ENCODE data around the gene KIR3DL1.

The KIR3DL1 gene

DNA sequence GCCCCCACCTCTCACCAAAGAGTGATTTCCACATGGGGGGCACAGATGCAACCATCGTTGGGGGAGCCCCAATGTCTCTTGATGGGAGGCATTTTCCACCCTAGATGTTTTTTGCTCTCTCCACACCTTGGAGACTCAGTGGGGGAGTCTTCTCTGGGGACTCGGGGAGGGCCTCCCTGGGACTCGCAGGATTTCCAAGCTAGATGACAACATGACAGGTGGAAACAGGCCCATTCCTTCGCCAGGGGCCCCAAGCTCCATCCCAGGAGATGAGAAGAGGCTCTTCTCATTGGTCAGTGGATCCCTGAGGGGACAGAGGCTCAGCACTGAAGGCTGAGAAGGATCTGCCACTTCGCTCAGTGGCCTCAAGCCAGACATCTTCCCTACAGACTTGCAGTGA, 25.6 kb upstream of the KIR3DL1 start:
- no peak overlapping the region for H4K8ac ChIP-seq (ENCODE audit: low read depth, low read length)
- H3K14ac ChIP-seq (ENCODE audit: low read length) = peak overlapping the region; percentile 8
- H3K4me2 ChIP-seq (ENCODE audit: insufficient read depth, low read length, poor library complexity, severe bottlenecking) = no peak overlapping the region
- H3K9ac ChIP-seq (ENCODE audit: low read depth, low read length, poor library complexity) = no peak overlapping the region
- H2BK5ac ChIP-seq (ENCODE audit: low read length) = no peak overlapping the region
- H2BK120ac ChIP-seq (ENCODE audit: low read depth, low read length) = no peak overlapping the region
- WGBS, 2 donors (ENCODE audit: extremely low coverage in 2 of 2, insufficient read length in 2 of 2, insufficient replicate concordance in 1 of 2) = no CpG with 5 or more reads among the region's 5 CpGs
- no peak overlapping the region for H3K23ac ChIP-seq (ENCODE audit: low read depth, low read length, poor library complexity)
- no peak overlapping the region for H3K4ac ChIP-seq (ENCODE audit: low read length)
- H2AK5ac ChIP-seq (ENCODE audit: low read depth, low read length) = no peak overlapping the region
- H3K79me1 ChIP-seq (ENCODE audit: low read depth, low read length) = no peaks in the 10 kb centered on the region
- H3K27ac ChIP-seq (replicated peaks; ENCODE audit: low read length) = no peak overlapping the region
- no peak overlapping the region for H2BK12ac ChIP-seq (ENCODE audit: low read length)
- no peak overlapping the region for H3K4me3 ChIP-seq (ENCODE audit: low read length in 2 of 2)
- H2AFZ ChIP-seq (ENCODE audit: low read length) = no peak overlapping the region
- H3K18ac ChIP-seq (ENCODE audit: low read length) = no peak overlapping the region
- H3K27me3 ChIP-seq (ENCODE audit: control insufficient read depth in 3 of 3, insufficient read depth in 3 of 3, low read depth in 1 of 3, low read length in 3 of 3) = no peaks in the 10 kb centered on the region
- no peaks in the 10 kb centered on the region for H3K36me3 ChIP-seq (replicated peaks in 1 of 2; ENCODE audit: control insufficient read depth in 2 of 2, insufficient read depth in 2 of 2, low read length in 2 of 2)
- no peak for DNase-seq (ENCODE audit: low spot score)
- no peak overlapping the region for H2BK15ac ChIP-seq (ENCODE audit: low read length)
- peaks cover 0 to 30% of the 10 kb centered on the region in 2 donors for H3K9me3 ChIP-seq (replicated peaks in 1 of 2; ENCODE audit: control insufficient read depth in 2 of 2, insufficient read depth in 1 of 2, low read depth in 1 of 2, low read length in 2 of 2)
- H3K4me1 ChIP-seq (ENCODE audit: control insufficient read depth in 2 of 2, insufficient read depth in 1 of 2, low read depth in 1 of 2, low read length in 2 of 2) = no peaks in the 10 kb centered on the region
- no peak overlapping the region for H4K91ac ChIP-seq (ENCODE audit: low read depth, low read length, poor library complexity)

DNA sequence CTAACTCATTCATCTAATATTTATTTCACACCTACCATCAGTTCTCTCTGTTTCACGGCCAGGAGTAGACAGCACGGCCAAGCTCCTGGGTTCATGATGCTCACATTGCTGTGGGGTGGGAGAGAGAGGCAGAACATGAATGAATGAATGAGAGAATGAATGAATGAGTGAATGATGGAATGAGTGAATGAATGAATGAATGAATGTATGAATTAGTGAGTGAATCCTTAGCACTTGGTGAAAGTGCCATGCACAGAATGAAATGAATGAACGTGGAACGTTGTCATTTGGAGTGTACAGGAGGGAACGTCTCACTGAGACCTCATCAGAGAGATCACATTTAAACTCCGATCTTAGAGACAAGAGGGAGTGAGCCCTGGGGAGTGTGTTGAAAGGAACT, 24.8 kb upstream of the KIR3DL1 start:
- Histone ChIP-seq H4K91ac (ENCODE audit: low read depth, low read length, poor library complexity) (no peak overlapping the region), H3K4me1 (ENCODE audit: control insufficient read depth in 2 of 2, insufficient read depth in 1 of 2, low read depth in 1 of 2, low read length in 2 of 2) (no peaks in the 10 kb centered on the region), H2AK5ac (ENCODE audit: low read depth, low read length) (no peak overlapping the region), H3K9me3 (replicated peaks in 1 of 2; ENCODE audit: control insufficient read depth in 2 of 2, insufficient read depth in 1 of 2, low read depth in 1 of 2, low read length in 2 of 2) (peaks cover 0 to 29% of the 10 kb centered on the region in 2 donors), H2BK120ac (ENCODE audit: low read depth, low read length) (no peak overlapping the region), H2BK5ac (ENCODE audit: low read length) (no peak overlapping the region), H3K23ac (ENCODE audit: low read depth, low read length, poor library complexity) (no peak overlapping the region), H2AFZ (ENCODE audit: low read length) (no peak overlapping the region), H2BK15ac (ENCODE audit: low read length) (no peak overlapping the region), H3K27ac (replicated peaks; ENCODE audit: low read length) (no peak overlapping the region), H3K9ac (ENCODE audit: low read depth, low read length, poor library complexity) (no peak overlapping the region), H2BK12ac (ENCODE audit: low read length) (no peak overlapping the region), H3K4me2 (ENCODE audit: insufficient read depth, low read length, poor library complexity, severe bottlenecking) (no peak overlapping the region), H3K79me1 (ENCODE audit: low read depth, low read length) (no peaks in the 10 kb centered on the region), H3K4ac (ENCODE audit: low read length) (no peak overlapping the region), H3K18ac (ENCODE audit: low read length) (no peak overlapping the region), H3K36me3 (replicated peaks in 1 of 2; ENCODE audit: control insufficient read depth in 2 of 2, insufficient read depth in 2 of 2, low read length in 2 of 2) (no peaks in the 10 kb centered on the region), H4K8ac (ENCODE audit: low read depth, low read length) (no peak overlapping the region), H3K14ac (ENCODE audit: low read length) (no peak overlapping the region), H3K4me3 (ENCODE audit: low read length in 2 of 2) (no peak overlapping the region), H3K27me3 (ENCODE audit: control insufficient read depth in 3 of 3, insufficient read depth in 3 of 3, low read depth in 1 of 3, low read length in 3 of 3) (no peaks in the 10 kb centered on the region)
- no peak for DNase-seq (ENCODE audit: low spot score)
- whole genome bisulfite sequencing, 2 donors (ENCODE audit: extremely low coverage in 2 of 2, insufficient read length in 2 of 2, insufficient replicate concordance in 1 of 2) = no CpG with 5 or more reads among the region's 6 CpGs

DNA sequence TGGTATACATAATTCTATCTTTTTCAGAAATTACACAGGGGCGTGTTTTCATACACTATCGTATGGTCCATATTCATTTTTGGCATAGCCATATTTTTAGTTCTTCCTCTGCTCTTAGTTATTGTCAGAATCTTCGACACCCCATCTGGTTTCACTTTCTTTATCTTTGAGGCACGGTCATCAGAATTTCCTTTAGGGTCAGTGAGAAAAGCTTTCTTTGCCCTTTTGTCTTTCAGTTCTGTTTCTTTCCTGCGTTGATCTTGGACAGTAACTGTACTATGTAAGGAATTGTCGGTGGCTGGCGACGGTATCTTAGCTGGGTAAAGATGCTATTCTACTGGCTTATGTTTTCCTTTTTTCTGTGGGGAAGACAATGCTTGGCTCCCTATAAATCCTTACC, 23.5 kb upstream of the KIR3DL1 start:
- H3K36me3 ChIP-seq (replicated peaks in 1 of 2; ENCODE audit: control insufficient read depth in 2 of 2, insufficient read depth in 2 of 2, low read length in 2 of 2) = no peaks in the 10 kb centered on the region
- H2AK5ac ChIP-seq (ENCODE audit: low read depth, low read length) = no peak overlapping the region
- H3K9me3 ChIP-seq (replicated peaks in 1 of 2; ENCODE audit: control insufficient read depth in 2 of 2, insufficient read depth in 1 of 2, low read depth in 1 of 2, low read length in 2 of 2) = peaks cover 0 to 37% of the 10 kb centered on the region in 2 donors
- no peaks in the 10 kb centered on the region for H3K4me1 ChIP-seq (ENCODE audit: control insufficient read depth in 2 of 2, insufficient read depth in 1 of 2, low read depth in 1 of 2, low read length in 2 of 2)
- H4K91ac ChIP-seq (ENCODE audit: low read depth, low read length, poor library complexity) = no peak overlapping the region
- no peak overlapping the region for H4K8ac ChIP-seq (ENCODE audit: low read depth, low read length)
- no peak overlapping the region for H3K4me3 ChIP-seq (ENCODE audit: low read length in 2 of 2)
- H2BK15ac ChIP-seq (ENCODE audit: low read length) = no peak overlapping the region
- no peak overlapping the region for H3K23ac ChIP-seq (ENCODE audit: low read depth, low read length, poor library complexity)
- no peak overlapping the region for H2BK120ac ChIP-seq (ENCODE audit: low read depth, low read length)
- no peak overlapping the region for H3K4ac ChIP-seq (ENCODE audit: low read length)
- H2BK5ac ChIP-seq (ENCODE audit: low read length) = no peak overlapping the region
- H2AFZ ChIP-seq (ENCODE audit: low read length) = no peak overlapping the region
- H2BK12ac ChIP-seq (ENCODE audit: low read length) = no peak overlapping the region
- H3K27ac ChIP-seq (replicated peaks; ENCODE audit: low read length) = no peak overlapping the region
- no peak overlapping the region for H3K4me2 ChIP-seq (ENCODE audit: insufficient read depth, low read length, poor library complexity, severe bottlenecking)
- no peaks in the 10 kb centered on the region for H3K27me3 ChIP-seq (ENCODE audit: control insufficient read depth in 3 of 3, insufficient read depth in 3 of 3, low read depth in 1 of 3, low read length in 3 of 3)
- no CpG with 5 or more reads among the region's 8 CpGs for WGBS, 2 donors (ENCODE audit: extremely low coverage in 2 of 2, insufficient read length in 2 of 2, insufficient replicate concordance in 1 of 2)
- no peak for DNase-seq (ENCODE audit: low spot score)
- no peak overlapping the region for H3K9ac ChIP-seq (ENCODE audit: low read depth, low read length, poor library complexity)
- no peak overlapping the region for H3K14ac ChIP-seq (ENCODE audit: low read length)
- H3K18ac ChIP-seq (ENCODE audit: low read length) = no peak overlapping the region
- H3K79me1 ChIP-seq (ENCODE audit: low read depth, low read length) = no peaks in the 10 kb centered on the region

DNA sequence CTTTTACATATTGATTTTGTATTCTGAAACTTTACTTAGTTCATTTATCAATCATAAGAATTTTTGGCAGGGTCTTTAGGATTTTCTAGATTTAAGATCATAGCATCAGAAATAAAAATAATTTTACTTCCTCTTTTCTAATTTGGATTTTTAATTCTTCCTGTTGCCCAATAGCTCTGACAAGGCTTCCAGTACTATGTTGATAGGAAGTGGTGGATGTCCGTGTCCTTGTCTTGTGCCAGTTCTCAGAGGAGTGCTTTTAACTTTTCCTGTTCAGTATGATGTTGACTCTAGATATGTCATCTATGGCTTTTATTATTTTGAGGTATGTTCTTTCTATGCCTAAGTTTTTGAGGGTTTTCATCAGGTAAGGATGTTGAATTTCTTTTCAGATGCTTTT, 20.5 kb upstream of the KIR3DL1 start:
- Histone ChIP-seq H3K27ac (replicated peaks; ENCODE audit: low read length) (no peak overlapping the region), H3K27me3 (ENCODE audit: control insufficient read depth in 3 of 3, insufficient read depth in 3 of 3, low read depth in 1 of 3, low read length in 3 of 3) (no peaks in the 10 kb centered on the region), H2BK12ac (ENCODE audit: low read length) (no peak overlapping the region), H3K4me3 (ENCODE audit: low read length in 2 of 2) (no peak overlapping the region), H2BK15ac (ENCODE audit: low read length) (no peak overlapping the region), H4K91ac (ENCODE audit: low read depth, low read length, poor library complexity) (no peak overlapping the region), H2AFZ (ENCODE audit: low read length) (no peak overlapping the region), H3K4ac (ENCODE audit: low read length) (no peak overlapping the region), H3K18ac (ENCODE audit: low read length) (no peak overlapping the region), H3K4me1 (ENCODE audit: control insufficient read depth in 2 of 2, insufficient read depth in 1 of 2, low read depth in 1 of 2, low read length in 2 of 2) (no peaks in the 10 kb centered on the region), H4K8ac (ENCODE audit: low read depth, low read length) (no peak overlapping the region), H3K9ac (ENCODE audit: low read depth, low read length, poor library complexity) (no peak overlapping the region), H3K79me1 (ENCODE audit: low read depth, low read length) (no peaks in the 10 kb centered on the region), H2BK5ac (ENCODE audit: low read length) (no peak overlapping the region), H2AK5ac (ENCODE audit: low read depth, low read length) (no peak overlapping the region), H3K36me3 (replicated peaks in 1 of 2; ENCODE audit: control insufficient read depth in 2 of 2, insufficient read depth in 2 of 2, low read length in 2 of 2) (no peaks in the 10 kb centered on the region), H3K23ac (ENCODE audit: low read depth, low read length, poor library complexity) (no peak overlapping the region), H3K4me2 (ENCODE audit: insufficient read depth, low read length, poor library complexity, severe bottlenecking) (no peak overlapping the region), H2BK120ac (ENCODE audit: low read depth, low read length) (no peak overlapping the region), H3K9me3 (replicated peaks in 1 of 2; ENCODE audit: control insufficient read depth in 2 of 2, insufficient read depth in 1 of 2, low read depth in 1 of 2, low read length in 2 of 2) (peaks cover 0 to 30% of the 10 kb centered on the region in 2 donors), H3K14ac (ENCODE audit: low read length) (no peak overlapping the region)
- no CpG with 5 or more reads among the region's 1 CpG for WGBS, 2 donors (ENCODE audit: extremely low coverage in 2 of 2, insufficient read length in 2 of 2, insufficient replicate concordance in 1 of 2)
- DNase-seq (ENCODE audit: low spot score) = no peak
